ENCODE measurements around the gene ARHGAP27. TPM values are rescaled to one million over a fixed set of nuclear protein-coding genes. Genes with fewer than 3 reads are reported as not detected.

ARHGAP27 gene
- total RNA-seq, 1 donor from 2014 or later, result 75.7 TPM

- CTCF ChIA-PET, result interaction anchor here (0.7 kb wide), 1 partner anchor 89 kb away, joined by 3 read pairs; no protein-coding TSS in a partner anchor
These were observed 66.6 kb downstream of the ARHGAP27 start for GRCh38 chr17:45366049-45366448.

DNA sequence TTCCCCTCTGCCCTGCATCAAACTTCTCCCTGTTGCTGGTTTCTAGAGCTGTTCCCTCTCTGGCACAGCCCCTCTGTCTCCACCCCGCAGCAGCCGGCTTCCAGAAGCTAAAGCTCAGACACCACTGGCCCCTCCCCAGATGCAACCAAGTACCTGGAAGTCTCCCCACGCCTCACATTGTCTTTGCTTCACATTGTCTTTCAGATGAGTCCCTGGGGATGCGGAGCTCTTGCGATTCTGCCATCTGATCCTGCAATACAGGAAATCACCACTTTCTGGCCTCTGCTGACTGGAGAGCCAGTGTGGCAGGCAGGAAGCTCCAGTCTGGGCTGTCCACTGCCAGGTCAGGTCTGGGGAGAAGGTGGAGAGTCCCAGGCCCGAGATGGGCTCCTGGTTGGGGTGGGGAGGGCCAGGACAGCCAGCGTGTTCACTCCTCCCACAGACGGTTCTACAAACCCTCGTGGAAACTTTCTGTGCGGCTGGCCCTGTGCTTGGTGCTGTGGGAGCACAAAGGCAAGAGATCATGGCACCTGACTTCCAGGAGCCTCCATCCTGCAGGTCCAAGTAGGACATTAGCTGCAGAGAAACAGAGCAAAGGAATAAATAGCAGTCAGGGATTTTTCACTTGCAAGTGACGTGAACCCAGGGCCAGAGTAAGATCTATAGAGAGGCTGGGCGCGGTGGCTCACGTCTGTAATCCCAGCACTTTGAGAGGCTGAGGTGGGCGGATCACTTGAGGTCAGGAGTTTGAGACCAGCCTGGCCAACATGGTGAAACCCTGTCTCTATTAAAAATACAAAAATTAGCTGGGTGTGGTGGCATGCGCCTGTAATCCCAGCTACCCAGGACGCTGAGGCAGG, 67.9 kb downstream of the ARHGAP27 start:
- H3K36me3 Mint-ChIP-seq (ENCODE audit: low read depth), result no peaks in the 10 kb centered on the region
- intact Hi-C loops (cut with micrococcal nuclease), result no loop called here
- no peak for ATAC-seq (ENCODE audit: low read depth)

More at GRCh38 chr17:45366049-45366448, 66.6 kb downstream of the ARHGAP27 start:
- Mint-ChIP-seq H3K36me3 (ENCODE audit: low read depth) (no peaks in the 10 kb centered on the region), H3K4me1 (peaks cover 2% of the 10 kb centered on the region), H3K4me3 (no peak overlapping the region), H3K9me3 (peaks cover 9% of the 10 kb centered on the region), H3K27me3 (peaks cover 31% of the 10 kb centered on the region), H3K27ac (no peak overlapping the region)
- intact Hi-C loops (cut with micrococcal nuclease), result no loop called here
- DNase-seq (no peak), ATAC-seq (ENCODE audit: low read depth) (no peak)
- POLR2A ChIA-PET, result interaction anchor here (0.8 kb wide), 1 partner anchor 19 kb away, joined by 3 read pairs; no protein-coding TSS in a partner anchor
- TF ChIP-seq, protein P1, sequence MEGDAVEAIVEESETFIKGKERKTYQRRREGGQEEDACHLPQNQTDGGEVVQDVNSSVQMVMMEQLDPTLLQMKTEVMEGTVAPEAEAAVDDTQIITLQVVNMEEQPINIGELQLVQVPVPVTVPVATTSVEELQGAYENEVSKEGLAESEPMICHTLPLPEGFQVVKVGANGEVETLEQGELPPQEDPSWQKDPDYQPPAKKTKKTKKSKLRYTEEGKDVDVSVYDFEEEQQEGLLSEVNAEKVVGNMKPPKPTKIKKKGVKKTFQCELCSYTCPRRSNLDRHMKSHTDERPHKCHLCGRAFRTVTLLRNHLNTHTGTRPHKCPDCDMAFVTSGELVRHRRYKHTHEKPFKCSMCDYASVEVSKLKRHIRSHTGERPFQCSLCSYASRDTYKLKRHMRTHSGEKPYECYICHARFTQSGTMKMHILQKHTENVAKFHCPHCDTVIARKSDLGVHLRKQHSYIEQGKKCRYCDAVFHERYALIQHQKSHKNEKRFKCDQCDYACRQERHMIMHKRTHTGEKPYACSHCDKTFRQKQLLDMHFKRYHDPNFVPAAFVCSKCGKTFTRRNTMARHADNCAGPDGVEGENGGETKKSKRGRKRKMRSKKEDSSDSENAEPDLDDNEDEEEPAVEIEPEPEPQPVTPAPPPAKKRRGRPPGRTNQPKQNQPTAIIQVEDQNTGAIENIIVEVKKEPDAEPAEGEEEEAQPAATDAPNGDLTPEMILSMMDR (IDR thresholded peaks at IDR 0.05), result no peak

DNA sequence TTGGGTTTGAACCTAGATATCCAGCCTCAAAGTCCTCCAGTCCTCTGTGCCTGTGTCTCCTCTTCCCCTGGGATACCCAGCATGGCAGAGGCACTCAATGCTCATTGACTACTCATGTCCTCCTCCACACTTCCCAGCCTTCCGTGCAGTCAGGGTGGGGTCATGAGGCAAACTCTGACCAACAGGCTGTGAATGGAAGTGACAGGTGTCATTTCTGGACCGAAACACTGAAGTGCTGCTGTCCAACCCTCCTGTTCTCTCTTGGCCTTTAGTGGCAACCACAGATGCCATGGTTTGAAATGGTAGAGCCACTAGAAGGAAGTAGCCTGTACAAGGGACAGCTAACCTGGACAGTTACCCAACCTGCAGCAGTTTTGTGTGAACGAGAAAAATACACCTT, 69.2 kb downstream of the ARHGAP27 start:
- Mint-ChIP-seq H3K36me3 (ENCODE audit: low read depth) (no peaks in the 10 kb centered on the region), H3K4me1 (no peaks in the 10 kb centered on the region), H3K27ac (no peak overlapping the region), H3K4me3 (no peak overlapping the region), H3K9me3 (peaks cover 9% of the 10 kb centered on the region), H3K27me3 (peaks cover 26% of the 10 kb centered on the region)
- DNase-seq (no peak), ATAC-seq (ENCODE audit: low read depth) (no peak)
- POLR2A ChIA-PET, result interaction anchor here (1.7 kb wide), 1 partner anchor 9 kb away, joined by 4 read pairs; no protein-coding TSS in a partner anchor
- intact Hi-C loops (cut with micrococcal nuclease), result no loop called here
- TF ChIP-seq, protein P1 (IDR thresholded peaks at IDR 0.05), result no peak
- CTCF ChIA-PET, result no interaction called here

More for the DNA sequence above, 67.9 kb downstream of the ARHGAP27 start:
- Mint-ChIP-seq H3K27ac (no peak overlapping the region), H3K4me3 (no peak overlapping the region), H3K9me3 (peaks cover 9% of the 10 kb centered on the region), H3K27me3 (peaks cover 26% of the 10 kb centered on the region), H3K4me1 (no peaks in the 10 kb centered on the region)
- TF ChIP-seq, protein P1 (IDR thresholded peaks at IDR 0.05), result no peak
- ChIA-PET POLR2A (interaction anchor here (1.2 kb wide), 1 partner anchor 48 kb away, joined by 3 read pairs; the partner anchor contains the start of gene MAP3K14), CTCF (no interaction called here)
- DNase-seq, result no peak

DNA sequence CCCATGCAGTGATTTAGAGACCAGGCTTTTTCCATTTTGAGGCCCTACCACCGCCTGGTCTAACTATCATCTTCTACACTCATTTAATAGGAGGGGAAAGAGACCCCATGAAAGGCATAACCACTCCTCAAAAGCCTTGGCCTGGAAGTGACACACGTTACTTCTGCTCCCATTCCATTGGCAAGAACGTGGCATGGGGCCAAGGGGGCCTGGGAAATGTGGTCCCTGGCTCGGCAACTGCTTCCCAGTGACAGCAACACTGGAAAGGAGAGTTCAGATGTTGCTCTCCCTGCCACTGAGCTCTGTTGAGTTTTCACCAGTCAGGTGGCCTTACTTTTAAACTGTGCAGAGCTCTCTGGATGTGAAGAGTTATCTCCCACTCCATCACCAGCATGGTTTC, 70.7 kb downstream of the ARHGAP27 start:
- no peak overlapping the region for H3K4me3 Mint-ChIP-seq
- H3K4me1 Mint-ChIP-seq, result peaks cover 2% of the 10 kb centered on the region
- DNase-seq (no peak), ATAC-seq (ENCODE audit: low read depth) (no peak)
- H3K36me3 Mint-ChIP-seq (ENCODE audit: low read depth), result no peaks in the 10 kb centered on the region
- no peak overlapping the region for H3K27ac Mint-ChIP-seq
- peaks cover 25% of the 10 kb centered on the region for H3K27me3 Mint-ChIP-seq
- TF ChIP-seq, protein P1 (IDR thresholded peaks at IDR 0.05), result no peak
- peaks cover 9% of the 10 kb centered on the region for H3K9me3 Mint-ChIP-seq
- intact Hi-C loops (cut with micrococcal nuclease), result no loop called here
- POLR2A ChIA-PET, result no interaction called here
- CTCF ChIA-PET, result no interaction called here

DNA sequence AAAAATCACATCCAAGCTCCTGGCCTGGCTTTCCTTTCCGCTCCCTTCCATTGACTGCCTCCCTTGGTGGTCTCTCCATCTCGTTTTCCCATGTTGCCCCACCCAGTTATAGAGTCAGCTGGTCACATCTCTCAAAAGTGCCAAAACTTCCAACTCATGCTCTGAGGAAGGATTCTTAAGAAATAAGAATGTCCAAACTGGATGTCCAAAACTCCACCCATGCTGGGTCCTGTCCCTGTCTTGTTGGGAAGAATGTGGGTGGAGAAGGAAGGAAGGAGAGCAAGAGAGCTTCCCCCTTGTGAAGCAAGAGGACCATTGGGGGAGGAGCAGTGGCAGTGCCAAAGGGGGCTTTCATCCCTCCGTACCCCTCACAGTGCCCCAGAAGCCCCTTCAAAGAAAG, 71.2 kb downstream of the ARHGAP27 start:
- intact Hi-C loops (cut with micrococcal nuclease), result no loop called here
- no peak for ATAC-seq (ENCODE audit: low read depth)
- CTCF ChIA-PET, result no interaction called here
- TF ChIP-seq, protein P1 (IDR thresholded peaks at IDR 0.05), result no peak
- Mint-ChIP-seq H3K27me3 (peaks cover 24% of the 10 kb centered on the region), H3K27ac (no peak overlapping the region), H3K4me1 (peaks cover 2% of the 10 kb centered on the region), H3K9me3 (peaks cover 9% of the 10 kb centered on the region), H3K4me3 (no peak overlapping the region), H3K36me3 (ENCODE audit: low read depth) (no peaks in the 10 kb centered on the region)
- POLR2A ChIA-PET, result no interaction called here
- no peak for DNase-seq
